Activated CD8-positive, alpha-beta T cell treated with anti-CD3 and anti-CD28 coated beads for 36 hours (primary cell): ENCODE measurements around the gene FBXO46. TPM values are rescaled to one million over a fixed set of nuclear protein-coding genes. Genes with fewer than 3 reads are reported as not detected.
"Not testable (repeated sequence)": the region's sequence is repeated elsewhere in the genome, so short reads cannot be mapped to it uniquely, and the experiment has no call there.

Source experiments
- ATAC-seq: fragments of 200-7000 bp; cut with Tn5 transposase; one replicate; pipeline ENCODE4 v1.10.0; 2021; ENCODE audit warnings: mild to moderate bottlenecking, moderate library complexity
- CTCF ChIA-PET: fragments of 350-600 bp; sonication (Branson Sonifier 250); formaldehyde crosslinking; loops from one replicate; lab custom pipeline; 2021; ENCODE audit warnings: antibody characterized with exemption; lab: Charles Lee
- POLR2A ChIA-PET: fragments of 350-600 bp; sonication (Branson Sonifier 250); formaldehyde crosslinking; loops from one replicate; lab custom pipeline; 2021; ENCODE audit warnings: antibody characterized with exemption; lab: Charles Lee
- DNase-seq: peaks from one replicate; pipeline ENCODE4 v3.0.0-alpha.2; 2020
- H3K27ac Mint-ChIP-seq: one replicate; pipeline ENCODE4 v1.8.0; 2021; ENCODE audit warnings: mild to moderate bottlenecking, mixed read lengths
- H3K27me3 Mint-ChIP-seq: one replicate; pipeline ENCODE4 v1.8.0; 2021; ENCODE audit warnings: mixed read lengths
- H3K36me3 Mint-ChIP-seq: one replicate; pipeline ENCODE4 v1.8.0; 2021; ENCODE audit warnings: low read depth, mixed read lengths
- H3K4me1 Mint-ChIP-seq: one replicate; pipeline ENCODE4 v1.8.0; 2021; ENCODE audit warnings: low read depth, mixed read lengths
- H3K4me3 Mint-ChIP-seq: one replicate; pipeline ENCODE4 v1.8.0; 2021; ENCODE audit warnings: mild to moderate bottlenecking, moderate library complexity, mixed read lengths
- H3K9me3 Mint-ChIP-seq: one replicate; pipeline ENCODE4 v1.8.0; 2021; ENCODE audit warnings: mixed read lengths
- intact Hi-C: fragments of 100-400 bp; cut with micrococcal nuclease; formaldehyde crosslinking; loops from one replicate; pipeline ENCODE4 v1.10.0; 2022
- total RNA-seq, 2 experiments: library from RNA; stranded (reverse); gene quantifications; one replicate each; pipeline ENCODE4 v1.2.3, GENCODE V29; 2021
- TF ChIP-seq, protein P1 (sequence below): fragments of 200-600 bp; IDR thresholded peaks from one replicate; pipeline ENCODE4 v1.8.0; 2022; ENCODE audit warnings: antibody characterized with exemption, mild to moderate bottlenecking

The FBXO46 gene
- total RNA-seq, 2 experiments from 2014 or later: 28.6 to 34.7 TPM

DNA sequence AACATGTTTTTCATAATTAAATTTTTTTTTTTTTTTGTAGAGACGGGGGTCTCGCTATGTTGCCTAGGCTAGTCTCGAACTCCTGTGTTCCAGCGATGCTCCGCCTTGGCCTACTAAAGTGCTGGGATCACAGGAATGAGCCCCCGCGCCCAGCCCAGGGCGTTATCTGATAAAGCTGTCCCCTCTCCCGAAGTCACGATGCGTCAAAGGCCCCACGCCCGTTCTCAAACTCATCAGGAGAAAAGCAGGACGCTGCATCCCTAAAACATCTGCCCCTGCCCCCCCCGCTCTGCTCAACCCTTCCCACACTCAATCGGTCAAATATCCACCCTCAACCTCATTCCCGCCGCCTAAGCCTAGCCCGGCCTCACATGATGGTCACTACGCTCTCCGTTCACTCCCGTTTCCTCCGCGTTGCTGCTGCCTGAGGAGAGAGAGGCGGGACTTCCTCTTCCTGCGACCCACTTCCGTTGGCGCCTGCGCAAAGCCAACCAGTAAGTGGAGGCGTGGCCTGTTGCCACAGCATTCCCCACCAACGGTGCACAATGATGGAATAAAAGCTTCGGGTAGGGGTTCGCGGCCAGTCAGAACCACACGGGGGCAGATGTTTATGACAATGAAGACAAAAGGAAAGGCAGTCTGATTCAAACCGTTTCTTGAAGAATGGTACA lies 39.0 kb downstream of the FBXO46 start, which contains the start of gene SNRPD2:
TSS of gene SNRPD2 (minus strand) at position 438 of the 671 bp plus-strand sequence. CDS start at position 373, 65 bp downstream.
- peaks cover 25% of the 10 kb centered on the region for H3K4me1 Mint-ChIP-seq
- CTCF ChIA-PET: interaction anchor here (0.9 to 7.7 kb wide), 21 partner anchors 10 to 252 kb away, joined by 3 to 101 read pairs (median 4); partner anchors contain the start of genes GIPR and SIX5
- H3K9me3 Mint-ChIP-seq: no peaks in the 10 kb centered on the region
- H3K4me3 Mint-ChIP-seq: peak within 1 kb of the TSS; percentile 99
- H3K36me3 Mint-ChIP-seq: peaks cover 62% of the 10 kb centered on the region
- H3K27ac Mint-ChIP-seq: peak within 1 kb of the TSS; percentile 100
- POLR2A ChIA-PET: interaction anchor here (0.6 to 4.7 kb wide), 29 partner anchors 10 to 323 kb away, joined by 3 to 40 read pairs (median 4); partner anchors contain the start of gene OPA3
- ATAC-seq (peak; percentile 57), DNase-seq (peak; percentile 95)
- intact Hi-C loops: no loop called here
- H3K27me3 Mint-ChIP-seq: no peaks in the 10 kb centered on the region
- TF ChIP-seq, protein P1, sequence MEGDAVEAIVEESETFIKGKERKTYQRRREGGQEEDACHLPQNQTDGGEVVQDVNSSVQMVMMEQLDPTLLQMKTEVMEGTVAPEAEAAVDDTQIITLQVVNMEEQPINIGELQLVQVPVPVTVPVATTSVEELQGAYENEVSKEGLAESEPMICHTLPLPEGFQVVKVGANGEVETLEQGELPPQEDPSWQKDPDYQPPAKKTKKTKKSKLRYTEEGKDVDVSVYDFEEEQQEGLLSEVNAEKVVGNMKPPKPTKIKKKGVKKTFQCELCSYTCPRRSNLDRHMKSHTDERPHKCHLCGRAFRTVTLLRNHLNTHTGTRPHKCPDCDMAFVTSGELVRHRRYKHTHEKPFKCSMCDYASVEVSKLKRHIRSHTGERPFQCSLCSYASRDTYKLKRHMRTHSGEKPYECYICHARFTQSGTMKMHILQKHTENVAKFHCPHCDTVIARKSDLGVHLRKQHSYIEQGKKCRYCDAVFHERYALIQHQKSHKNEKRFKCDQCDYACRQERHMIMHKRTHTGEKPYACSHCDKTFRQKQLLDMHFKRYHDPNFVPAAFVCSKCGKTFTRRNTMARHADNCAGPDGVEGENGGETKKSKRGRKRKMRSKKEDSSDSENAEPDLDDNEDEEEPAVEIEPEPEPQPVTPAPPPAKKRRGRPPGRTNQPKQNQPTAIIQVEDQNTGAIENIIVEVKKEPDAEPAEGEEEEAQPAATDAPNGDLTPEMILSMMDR: no peak

DNA sequence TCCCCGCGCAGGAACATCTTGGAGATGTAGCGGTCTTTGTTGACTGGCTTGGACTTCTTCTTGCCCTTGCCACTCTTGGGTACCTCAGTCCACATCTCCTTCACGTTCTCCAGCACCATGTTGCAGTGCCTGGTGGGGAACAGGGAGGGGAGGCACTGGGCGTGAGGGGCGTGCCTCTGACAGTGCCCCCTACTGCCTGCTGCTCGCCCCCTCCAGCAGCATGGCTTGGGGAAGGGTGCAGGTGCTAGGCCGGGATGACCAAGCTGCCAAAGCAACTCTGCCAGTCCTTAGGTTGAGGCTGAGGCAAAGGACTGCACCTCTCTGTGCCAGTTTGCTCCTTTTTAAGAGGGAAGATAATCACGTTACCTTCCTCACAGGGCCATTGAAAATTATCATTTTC lies 43.1 kb downstream of the FBXO46 start:
- Mint-ChIP-seq H3K9me3 (no peaks in the 10 kb centered on the region), H3K27me3 (no peaks in the 10 kb centered on the region), H3K4me3 (no peak overlapping the region), H3K27ac (no peak overlapping the region), H3K4me1 (peaks cover 17% of the 10 kb centered on the region), H3K36me3 (peaks cover 45% of the 10 kb centered on the region)
- TF ChIP-seq, protein P1: no peak
- ChIA-PET POLR2A (interaction anchor here (1.1 to 2.4 kb wide), 3 partner anchors 11 to 209 kb away, joined by 3 to 7 read pairs (median 6); no protein-coding TSS in a partner anchor), CTCF (interaction anchor here (7.7 kb wide), 1 partner anchor 7 kb away, joined by 101 read pairs; no protein-coding TSS in a partner anchor)
- intact Hi-C loops: no loop called here
- DNase-seq: no peak
- no peak for ATAC-seq

DNA sequence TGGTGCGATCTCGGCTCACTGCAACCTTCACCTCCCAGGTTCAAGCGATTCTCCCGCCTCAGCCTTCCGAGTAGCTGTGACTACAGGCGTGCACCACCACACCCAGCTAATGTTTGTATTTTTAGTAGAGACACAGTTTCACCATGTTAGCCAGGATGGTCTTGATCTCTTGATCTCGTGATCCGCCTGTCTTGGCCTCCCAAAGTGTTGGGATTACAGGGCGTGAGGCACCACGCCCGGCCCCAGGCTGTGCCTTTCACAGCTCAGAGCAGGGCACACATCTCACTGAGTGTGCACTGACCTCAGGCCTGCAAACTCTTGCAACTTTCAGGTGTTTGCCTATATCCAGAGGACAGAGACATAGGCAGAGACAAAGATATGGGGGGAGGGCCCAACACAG lies 45.7 kb downstream of the FBXO46 start:
- DNase-seq, H3K27ac Mint-ChIP-seq: not testable (repeated sequence)
- POLR2A ChIA-PET: interaction anchor here (0.6 to 1.1 kb wide), 3 partner anchors 13 to 43 kb away, joined by 3 read pairs; no protein-coding TSS in a partner anchor

DNA sequence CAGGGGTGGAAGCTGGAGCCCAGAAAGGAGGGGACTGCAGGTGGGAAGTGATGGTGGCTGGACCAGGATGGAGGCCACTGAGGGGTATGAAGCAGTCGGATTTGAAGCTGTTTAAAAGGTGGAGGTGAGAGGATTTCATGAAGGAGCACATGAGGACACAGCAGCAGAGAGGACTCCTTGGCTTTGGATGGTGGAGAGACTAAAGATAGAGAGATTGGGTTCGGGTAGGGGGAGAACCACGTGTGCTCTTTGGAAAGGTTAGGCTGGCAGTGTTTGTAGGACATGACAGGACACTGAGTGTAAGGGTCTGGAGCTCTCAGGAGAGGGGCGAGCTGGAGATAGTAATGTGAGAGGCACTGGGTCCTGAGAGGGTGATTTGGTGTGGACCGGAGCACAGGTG lies 47.8 kb downstream of the FBXO46 start:
- intact Hi-C loops: no loop called here
- Mint-ChIP-seq H3K36me3 (peaks cover 25% of the 10 kb centered on the region), H3K9me3 (no peaks in the 10 kb centered on the region), H3K27me3 (no peaks in the 10 kb centered on the region), H3K4me3 (no peak overlapping the region), H3K4me1 (peaks cover 9% of the 10 kb centered on the region), H3K27ac (no peak overlapping the region)
- TF ChIP-seq, protein P1: no peak
- ATAC-seq: no peak
- ChIA-PET CTCF (interaction anchor here (0.9 to 9.0 kb wide), 3 partner anchors 8 to 380 kb away, joined by 3 to 101 read pairs (median 3); partner anchors contain the start of genes QPCTL and SNRPD2), POLR2A (interaction anchor here (1.2 to 4.5 kb wide), 2 partner anchors 8 to 12 kb away, joined by 4 to 34 read pairs; partner anchors contain the start of genes QPCTL and SNRPD2)
- DNase-seq: no peak

More for the DNA sequence above, 45.7 kb downstream of the FBXO46 start:
- peaks cover 39% of the 10 kb centered on the region for H3K36me3 Mint-ChIP-seq
- H3K27me3 Mint-ChIP-seq, ATAC-seq, H3K4me3 Mint-ChIP-seq, H3K9me3 Mint-ChIP-seq, intact Hi-C loops: not testable (repeated sequence)
- CTCF ChIA-PET: interaction anchor here (0.8 to 1.3 kb wide), 3 partner anchors 17 to 205 kb away, joined by 3 to 4 read pairs (median 3); partner anchors contain the start of gene GIPR
- peaks cover 15% of the 10 kb centered on the region for H3K4me1 Mint-ChIP-seq

DNA sequence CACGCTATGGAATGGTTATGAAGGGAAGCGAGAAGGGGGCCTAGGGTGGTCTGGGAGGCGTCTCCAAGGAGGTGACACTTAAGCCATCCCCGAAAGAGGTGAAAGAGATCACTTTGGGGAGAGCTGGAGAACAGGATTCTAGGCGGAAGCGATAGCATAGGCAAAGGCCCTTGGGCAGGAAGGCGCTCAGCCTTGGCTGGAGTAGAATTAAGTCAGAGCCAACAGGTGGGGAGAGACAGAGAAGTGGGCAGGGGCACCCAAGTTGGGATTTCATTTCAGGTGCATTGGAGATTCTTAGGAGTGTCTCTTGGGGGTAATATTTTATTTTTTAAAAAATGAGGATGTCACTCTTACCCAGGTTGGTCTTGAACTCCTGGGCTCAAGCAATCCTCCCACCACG lies 48.6 kb downstream of the FBXO46 start:
- peaks cover 3% of the 10 kb centered on the region for H3K27me3 Mint-ChIP-seq
- intact Hi-C loops: no loop called here
- H3K27ac Mint-ChIP-seq: no peak overlapping the region
- ChIA-PET CTCF (interaction anchor here (0.6 to 9.0 kb wide), 8 partner anchors 8 to 167 kb away, joined by 3 to 101 read pairs (median 4); partner anchors contain the start of genes QPCTL and SNRPD2), POLR2A (interaction anchor here (1.2 to 4.5 kb wide), 2 partner anchors 9 to 11 kb away, joined by 4 to 34 read pairs; partner anchors contain the start of genes QPCTL and SNRPD2)
- H3K36me3 Mint-ChIP-seq: peaks cover 17% of the 10 kb centered on the region
- no peaks in the 10 kb centered on the region for H3K9me3 Mint-ChIP-seq
- H3K4me1 Mint-ChIP-seq: peaks cover 13% of the 10 kb centered on the region
- no peak for DNase-seq
- peak overlapping the region; percentile 0 for H3K4me3 Mint-ChIP-seq
- ATAC-seq: no peak
- TF ChIP-seq, protein P1: no peak
